SK-N-MC (cell line): Measurements from ENCODE around the gene APBA3.

ENCODE experiments used
- EZH2 ChIP-seq: fragments of 200-600 bp; sonication (generic); IDR thresholded peaks from one replicate; pipeline ENCODE4 v1.6.1; 2017; ENCODE audit warnings: antibody characterized with exemption
- FOXP2 ChIP-seq: optimal IDR thresholded peaks from 2 replicates; pipeline ENCODE3; 2011; ENCODE audit warnings: mild to moderate bottlenecking, moderate library complexity; ENCODE audit not compliant: insufficient read depth; ENCODE audit errors: extremely low read length, control extremely low read depth
- POLR2AphosphoS5 ChIP-seq: IDR thresholded peaks from 2 replicates; pipeline ENCODE4 v1.6.1; 2012; ENCODE audit warnings: mild to moderate bottlenecking, low read depth, low read length, borderline replicate concordance

- TF ChIP-seq EZH2 (no peak), POLR2AphosphoS5 (no peak), FOXP2 (no peak)
Measured at GRCh38 chr19:3766520-3766919, 5.0 kb upstream of the APBA3 start.
